Measurements from ENCODE around the gene LRP1. TPM values are rescaled to one million over a fixed set of nuclear protein-coding genes. Genes with fewer than 3 reads are reported as not detected.
A peak's percentile ranks its signal among the peaks of the same experiment; 100 is the strongest.

The LRP1 gene
- total and polyA plus RNA-seq, 8 donors: 12.2 to 89.4 (median 24.1) TPM

- 66 to 75% methylated on average over 7 to 8 of the region's 8 CpGs for WGBS, 2 donors
- Histone ChIP-seq H3K27me3 (no peaks in the 10 kb centered on the region), H3K4me1 (peaks cover 0 to 13% (median 8%) of the 10 kb centered on the region in 3 donors), H3K27ac (no peak overlapping the region), H3K36me3 (peaks cover 0 to 10% (median 0%) of the 10 kb centered on the region in 3 donors), H3K4me3 (peak overlapping the region in 1 of 4 donors; percentile 7), H3K9me3 (no peaks in the 10 kb centered on the region)
- no peak for TF ChIP-seq CTCF (IDR thresholded peaks at IDR 0.05)
- DNase-seq (no peak), FAIRE-seq (no peak), ATAC-seq (no peak)
- intact Hi-C loops (cut with DNase I): no loop called here
These were observed 99.2 kb downstream of the LRP1 start for GRCh38 chr12:57227315-57228115.

GRCh38 chr12:57229046-57229633 is 100.9 kb downstream of the LRP1 start:
- WGBS, 2 donors: 10% methylated on average over 9 of the region's 9 CpGs
- peak overlapping the region in 2 of 4 donors; percentile 66 to 90 for H3K4me3 ChIP-seq

GRCh38 chr12:57229634-57230380 is 101.5 kb downstream of the LRP1 start, which contains the start of gene SHMT2:
Gene SHMT2, plus strand, starts transcription at chr12:57229711. Its CDS starts 68 bp downstream, at chr12:57229779.
- H3K9me3 ChIP-seq: no peaks in the 10 kb centered on the region
- intact Hi-C loops (cut with DNase I): no loop called here
- TF ChIP-seq CTCF (IDR thresholded peaks at IDR 0.05): no peak
- H3K4me1 ChIP-seq: peaks cover 0 to 13% (median 8%) of the 10 kb centered on the region in 3 donors
- 1% methylated on average over 42 of the region's 42 CpGs for WGBS, 2 donors
- peak; percentile 88 to 94 (median 90) for ATAC-seq
- H3K27ac ChIP-seq: peak within 1 kb of the TSS in 3 of 4 donors; percentile 50 to 68 (median 51)
- FAIRE-seq: no peak
- peaks cover 3 to 25% (median 7%) of the 10 kb centered on the region in 3 donors for H3K36me3 ChIP-seq
- peak; percentile 94 to 99 (median 96) for DNase-seq
- H3K4me3 ChIP-seq: peak within 1 kb of the TSS; percentile 31 to 90 (median 62)
- no peaks in the 10 kb centered on the region for H3K27me3 ChIP-seq

More at GRCh38 chr12:57229046-57229633, 100.9 kb downstream of the LRP1 start:
- Histone ChIP-seq H3K27ac (peak overlapping the region in 2 of 4 donors; percentile 51 to 68), H3K9me3 (no peaks in the 10 kb centered on the region), H3K36me3 (peaks cover 3 to 25% (median 7%) of the 10 kb centered on the region in 3 donors), H3K4me1 (peaks cover 0 to 13% (median 8%) of the 10 kb centered on the region in 3 donors), H3K27me3 (no peaks in the 10 kb centered on the region)
- FAIRE-seq: no peak
- DNase-seq: no peak
- peak in 1 of 4 donors; percentile 19 for TF ChIP-seq CTCF (IDR thresholded peaks at IDR 0.05)
- ATAC-seq: peak in 1 of 4 donors; percentile 2
- intact Hi-C loops (cut with DNase I): no loop called here

GRCh38 chr12:57230381-57231155 is 102.3 kb downstream of the LRP1 start:
- TF ChIP-seq CTCF (IDR thresholded peaks at IDR 0.05): no peak
- H3K36me3 ChIP-seq: peaks cover 3 to 25% (median 7%) of the 10 kb centered on the region in 3 donors
- DNase-seq (peak in 2 of 6 donors; percentile 15 to 48), FAIRE-seq (no peak), ATAC-seq (peak in 3 of 4 donors; percentile 8 to 41 (median 27))
- H3K4me1 ChIP-seq: peaks cover 0 to 13% (median 8%) of the 10 kb centered on the region in 3 donors
- H3K4me3 ChIP-seq: peak overlapping the region; percentile 31 to 90 (median 62)
- WGBS, 2 donors: 29 to 34% methylated on average over 10 of the region's 10 CpGs
- no peak overlapping the region for H3K27ac ChIP-seq
- H3K9me3 ChIP-seq: no peaks in the 10 kb centered on the region
- intact Hi-C loops (cut with DNase I): no loop called here
- H3K27me3 ChIP-seq: no peaks in the 10 kb centered on the region

All from pancreas (tissue), 10 donors.